Activated B cell treated with CpG ODN at 0.5 μM for 24 hours (primary cell): ENCODE data around the gene IL36RN. TPM values are rescaled to one million over a fixed set of nuclear protein-coding genes. Genes with fewer than 3 reads are reported as not detected.
"Not testable (repeated sequence)": the region's sequence is repeated elsewhere in the genome, so short reads cannot be mapped to it uniquely, and the experiment has no call there.

Experiments
- ATAC-seq: fragments of 200-7000 bp; cut with Tn5 transposase; one replicate; pipeline ENCODE4 v1.10.0; 2021; ENCODE audit warnings: low read depth, mild to moderate bottlenecking, moderate library complexity
- CTCF ChIA-PET: fragments of 350-600 bp; sonication (Branson Sonifier 250); formaldehyde crosslinking; loops from one replicate; lab custom pipeline; 2021; ENCODE audit warnings: antibody characterized with exemption; lab: Charles Lee
- POLR2A ChIA-PET: fragments of 350-600 bp; sonication (Branson Sonifier 250); formaldehyde crosslinking; loops from one replicate; lab custom pipeline; 2021; ENCODE audit warnings: antibody characterized with exemption; lab: Charles Lee
- DNase-seq: peaks from one replicate; pipeline ENCODE4 v3.0.0; 2022
- H3K27ac Mint-ChIP-seq: one replicate; pipeline ENCODE4 v1.8.0; 2020; ENCODE audit warnings: mixed read lengths
- H3K27me3 Mint-ChIP-seq: one replicate; pipeline ENCODE4 v1.8.0; 2021; ENCODE audit warnings: mixed read lengths
- H3K36me3 Mint-ChIP-seq: one replicate; pipeline ENCODE4 v1.8.0; 2021; ENCODE audit warnings: low read depth, mixed read lengths
- H3K4me1 Mint-ChIP-seq: one replicate; pipeline ENCODE4 v1.8.0; 2021; ENCODE audit warnings: mixed read lengths
- H3K4me3 Mint-ChIP-seq: one replicate; pipeline ENCODE4 v1.8.0; 2020; ENCODE audit warnings: mild to moderate bottlenecking, mixed read lengths
- H3K9me3 Mint-ChIP-seq: one replicate; pipeline ENCODE4 v1.8.0; 2020; ENCODE audit warnings: mixed read lengths
- intact Hi-C: fragments of 100-400 bp; cut with micrococcal nuclease; formaldehyde crosslinking; loops from one replicate; pipeline ENCODE4 v1.15.1; 2024
- total RNA-seq: library from RNA; stranded (reverse); gene quantifications from 2 replicates; pipeline ENCODE4 v1.2.3, GENCODE V29; 2022
- TF ChIP-seq, protein P1 (sequence below): fragments of 200-600 bp; IDR thresholded peaks from one replicate; pipeline ENCODE4 v1.8.0; 2022; ENCODE audit warnings: antibody characterized with exemption, mild to moderate bottlenecking

IL36RN gene
- total RNA-seq, 1 donor from 2014 or later: not detected

DNA sequence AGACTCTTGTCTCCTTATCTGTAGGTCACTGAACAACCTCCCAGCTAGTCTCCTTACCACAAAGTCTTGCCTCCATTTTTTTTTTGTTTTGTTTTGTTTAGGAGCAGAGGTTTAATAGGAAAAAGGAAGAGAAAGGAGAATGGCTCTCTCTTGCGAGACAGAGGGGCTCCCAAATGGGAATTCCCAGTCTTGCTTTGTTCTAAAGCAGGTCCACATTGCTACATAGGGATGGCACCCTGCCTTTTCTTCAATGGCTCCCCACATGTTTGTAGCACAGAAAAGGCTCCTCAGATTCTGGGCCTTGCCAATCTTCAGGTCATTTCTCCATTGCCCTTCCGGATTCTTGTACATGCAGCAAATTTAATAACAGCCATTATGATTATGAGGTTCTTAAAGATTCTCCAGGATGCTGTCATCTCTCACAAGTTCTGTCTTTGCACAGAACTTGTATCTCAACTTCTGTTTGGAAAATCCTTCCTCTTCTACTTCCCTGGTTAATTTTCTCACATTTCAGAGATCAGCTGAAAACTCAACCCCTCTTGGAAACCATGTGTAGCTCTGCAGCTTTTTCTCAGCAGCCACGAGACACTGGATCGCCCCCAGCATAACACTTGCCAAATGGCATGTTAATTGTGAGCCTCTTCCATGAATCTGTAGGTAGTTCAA lies 32.4 kb downstream of the IL36RN start:
- H3K27ac Mint-ChIP-seq: no peak overlapping the region
- peaks cover 13% of the 10 kb centered on the region for H3K27me3 Mint-ChIP-seq
- peaks cover 10% of the 10 kb centered on the region for H3K9me3 Mint-ChIP-seq
- DNase-seq (no peak), ATAC-seq (no peak)
- ChIA-PET CTCF (interaction anchor here (1.5 kb wide), 1 partner anchor 11 kb away, joined by 5 read pairs; no protein-coding TSS in a partner anchor), POLR2A (no interaction called here)
- intact Hi-C loops: no loop called here
- H3K4me1 Mint-ChIP-seq: no peaks in the 10 kb centered on the region
- TF ChIP-seq, protein P1, sequence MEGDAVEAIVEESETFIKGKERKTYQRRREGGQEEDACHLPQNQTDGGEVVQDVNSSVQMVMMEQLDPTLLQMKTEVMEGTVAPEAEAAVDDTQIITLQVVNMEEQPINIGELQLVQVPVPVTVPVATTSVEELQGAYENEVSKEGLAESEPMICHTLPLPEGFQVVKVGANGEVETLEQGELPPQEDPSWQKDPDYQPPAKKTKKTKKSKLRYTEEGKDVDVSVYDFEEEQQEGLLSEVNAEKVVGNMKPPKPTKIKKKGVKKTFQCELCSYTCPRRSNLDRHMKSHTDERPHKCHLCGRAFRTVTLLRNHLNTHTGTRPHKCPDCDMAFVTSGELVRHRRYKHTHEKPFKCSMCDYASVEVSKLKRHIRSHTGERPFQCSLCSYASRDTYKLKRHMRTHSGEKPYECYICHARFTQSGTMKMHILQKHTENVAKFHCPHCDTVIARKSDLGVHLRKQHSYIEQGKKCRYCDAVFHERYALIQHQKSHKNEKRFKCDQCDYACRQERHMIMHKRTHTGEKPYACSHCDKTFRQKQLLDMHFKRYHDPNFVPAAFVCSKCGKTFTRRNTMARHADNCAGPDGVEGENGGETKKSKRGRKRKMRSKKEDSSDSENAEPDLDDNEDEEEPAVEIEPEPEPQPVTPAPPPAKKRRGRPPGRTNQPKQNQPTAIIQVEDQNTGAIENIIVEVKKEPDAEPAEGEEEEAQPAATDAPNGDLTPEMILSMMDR: no peak
- H3K4me3 Mint-ChIP-seq: no peak overlapping the region
- H3K36me3 Mint-ChIP-seq: peaks cover 6% of the 10 kb centered on the region

DNA sequence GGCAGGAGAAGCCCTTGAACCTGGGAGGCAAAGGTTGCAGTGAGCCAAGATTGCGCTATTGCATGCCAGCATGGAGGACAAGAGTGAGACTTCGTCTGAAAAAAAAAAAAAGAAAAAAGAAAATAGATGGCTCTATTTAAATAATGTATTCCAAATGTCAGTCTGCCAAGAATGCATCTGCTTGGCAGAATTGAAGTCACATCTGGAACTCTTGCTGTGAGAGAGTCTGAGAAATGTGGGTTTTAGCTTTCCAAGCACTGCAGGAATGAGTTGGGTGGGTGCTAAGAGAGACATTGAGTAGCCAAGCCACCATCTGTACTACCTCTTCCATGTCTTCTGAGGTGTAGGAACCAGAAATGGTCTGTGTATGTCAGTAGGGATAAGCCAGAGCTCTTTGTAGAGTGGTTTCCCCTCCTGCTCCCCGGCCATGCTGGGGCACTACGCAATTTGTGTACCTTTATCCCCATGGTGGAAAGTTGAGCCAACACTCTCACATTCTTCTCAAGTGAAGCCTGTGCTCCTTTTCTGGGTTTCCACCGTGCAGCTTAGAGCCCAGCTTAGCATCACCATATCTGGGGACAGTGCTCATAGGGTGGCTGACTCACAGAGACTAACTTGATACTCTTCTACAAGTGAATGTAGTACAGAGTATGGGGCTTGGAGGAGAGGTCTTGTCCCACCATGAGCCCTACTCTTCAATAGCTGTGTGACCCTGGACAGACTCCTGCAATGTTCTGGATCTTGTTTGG lies 34.0 kb downstream of the IL36RN start:
- H3K36me3 Mint-ChIP-seq: peaks cover 6% of the 10 kb centered on the region
- H3K27me3 Mint-ChIP-seq: peaks cover 13% of the 10 kb centered on the region
- H3K27ac Mint-ChIP-seq: no peak overlapping the region
- peaks cover 14% of the 10 kb centered on the region for H3K9me3 Mint-ChIP-seq
- no peak overlapping the region for H3K4me3 Mint-ChIP-seq
- intact Hi-C loops: no loop called here
- TF ChIP-seq, protein P1: no peak
- ChIA-PET CTCF (no interaction called here), POLR2A (no interaction called here)
- ATAC-seq (no peak), DNase-seq (no peak)
- H3K4me1 Mint-ChIP-seq: peaks cover 8% of the 10 kb centered on the region

DNA sequence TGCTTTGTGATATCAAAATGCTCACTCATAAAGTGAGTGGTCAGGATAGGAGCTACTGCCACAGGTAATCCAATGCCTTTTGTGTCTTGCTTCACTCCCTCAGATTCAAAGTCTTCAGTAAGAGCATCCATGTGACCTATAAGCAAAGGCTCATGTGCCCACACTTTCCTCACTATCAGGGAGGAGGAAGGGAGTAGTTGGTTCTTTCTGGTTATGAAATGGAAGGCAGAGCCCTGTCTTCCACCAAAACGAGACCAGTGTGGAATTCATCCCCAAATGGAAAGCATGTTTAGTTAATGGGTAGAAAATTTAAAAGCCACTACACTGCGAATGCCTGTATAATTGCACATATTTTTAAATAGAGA lies 34.6 kb downstream of the IL36RN start:
- intact Hi-C loops: no loop called here
- TF ChIP-seq, protein P1: no peak
- DNase-seq: no peak
- Mint-ChIP-seq H3K4me3 (no peak overlapping the region), H3K27me3 (peaks cover 13% of the 10 kb centered on the region), H3K36me3 (peaks cover 6% of the 10 kb centered on the region), H3K27ac (no peak overlapping the region), H3K9me3 (peaks cover 14% of the 10 kb centered on the region), H3K4me1 (peaks cover 13% of the 10 kb centered on the region)
- CTCF ChIA-PET: no interaction called here
- ATAC-seq: no peak
- POLR2A ChIA-PET: no interaction called here

DNA sequence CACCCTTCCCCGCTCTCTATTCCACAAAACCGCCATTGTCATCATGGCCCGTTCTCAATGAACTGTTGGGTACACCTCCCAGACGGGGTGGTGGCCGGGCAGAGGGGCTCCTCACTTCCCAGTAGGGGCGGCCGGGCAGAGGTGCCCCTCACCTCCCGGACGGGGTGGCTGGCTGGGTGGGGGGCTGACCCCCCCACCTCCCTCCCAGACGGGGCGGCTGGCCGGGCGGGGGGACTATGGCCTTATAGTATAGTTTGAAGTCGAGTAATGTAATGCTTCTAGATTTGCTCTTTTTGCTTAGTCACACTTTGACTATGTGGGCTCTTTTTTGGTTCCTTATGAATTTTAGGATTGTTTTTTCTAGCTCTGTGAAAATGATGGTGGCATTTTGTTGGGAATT lies 37.3 kb downstream of the IL36RN start:
- DNase-seq, H3K4me3 Mint-ChIP-seq, POLR2A ChIA-PET, H3K27ac Mint-ChIP-seq, H3K36me3 Mint-ChIP-seq, ATAC-seq, intact Hi-C loops, CTCF ChIA-PET: not testable (repeated sequence)
- Mint-ChIP-seq H3K9me3 (peaks cover 14% of the 10 kb centered on the region), H3K4me1 (peaks cover 13% of the 10 kb centered on the region), H3K27me3 (peaks cover 16% of the 10 kb centered on the region)

DNA sequence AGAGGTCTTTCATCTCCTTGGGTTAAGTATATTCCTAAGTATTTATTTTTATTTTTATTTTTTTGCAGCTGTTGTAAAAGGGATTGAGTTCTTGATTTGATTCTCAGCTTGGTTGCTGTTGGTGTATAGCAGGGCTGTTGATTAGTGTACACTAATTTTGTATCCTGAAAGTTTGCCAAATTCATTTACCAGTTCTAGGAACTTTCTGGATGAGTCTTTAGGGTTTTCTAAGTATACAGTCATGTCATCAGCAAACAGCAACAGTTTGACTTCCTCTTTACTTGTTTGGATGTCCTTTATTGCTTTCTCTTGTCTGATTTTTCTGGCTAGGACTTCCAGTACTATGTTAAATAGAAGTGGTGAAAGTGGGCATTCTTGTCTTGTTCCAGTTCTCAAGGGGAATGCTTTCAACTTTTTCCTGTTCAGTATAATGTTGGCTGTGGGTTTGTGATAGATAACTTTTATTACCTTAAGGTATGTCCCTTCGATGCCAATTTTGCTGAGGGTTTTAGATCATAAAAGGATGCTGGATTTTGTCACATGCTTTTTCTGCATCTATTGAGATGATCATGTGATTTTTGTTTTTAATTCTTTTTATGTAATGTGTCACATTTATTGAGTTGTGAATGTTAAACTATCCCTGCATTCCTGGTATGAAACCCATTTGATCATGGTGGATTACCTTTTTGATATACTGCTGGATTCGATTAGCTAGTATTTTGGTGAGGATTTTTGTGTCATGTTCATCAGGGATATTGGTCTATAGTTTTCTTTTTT lies 38.0 kb downstream of the IL36RN start:
- H3K4me3 Mint-ChIP-seq, ATAC-seq, CTCF ChIA-PET, DNase-seq, H3K36me3 Mint-ChIP-seq, intact Hi-C loops, H3K27ac Mint-ChIP-seq: not testable (repeated sequence)
- Mint-ChIP-seq H3K4me1 (peaks cover 13% of the 10 kb centered on the region), H3K9me3 (peaks cover 14% of the 10 kb centered on the region), H3K27me3 (peaks cover 16% of the 10 kb centered on the region)
- POLR2A ChIA-PET: interaction anchor here (0.6 to 1.6 kb wide), 2 partner anchors 78 to 294 kb away, joined by 3 to 6 read pairs; no protein-coding TSS in a partner anchor
